Stimulated activated CD8-positive, alpha-beta memory T cell treated with anti-CD3 and anti-CD28 coated beads, Interleukin-12 subunit alpha, Interleukin-12 subunit beta, amount 100 ng/mL, for 1 hour (primary cell): Measurements from ENCODE around the gene CCDC150.
"Not testable (repeated sequence)": the region's sequence is repeated elsewhere in the genome, so short reads cannot be mapped to it uniquely, and the experiment has no call there.

Source experiments
- DNase-seq: peaks from one replicate; pipeline ENCODE4 v3.0.0-alpha.2; 2020; ENCODE audit warnings: low read depth

CCDC150 gene

GRCh38 chr2:196718419-196719109, 79.0 kb downstream of the CCDC150 start:
- no peak for DNase-seq

- no peak for DNase-seq
Observed at GRCh38 chr2:196719110-196719872, 79.8 kb downstream of the CCDC150 start.

GRCh38 chr2:196723571-196723970, 84.1 kb downstream of the CCDC150 start:
- DNase-seq: no peak

GRCh38 chr2:196725218-196725617, 85.7 kb downstream of the CCDC150 start:
- no peak for DNase-seq

- DNase-seq: no peak
Observed at GRCh38 chr2:196725882-196726281, 86.4 kb downstream of the CCDC150 start.

- no peak for DNase-seq
Observed at GRCh38 chr2:196729418-196729817, 89.9 kb downstream of the CCDC150 start.

- not testable (repeated sequence) for DNase-seq
Observed at GRCh38 chr2:196736646-196737045, 97.1 kb downstream of the CCDC150 start.

- no peak for DNase-seq
Observed at GRCh38 chr2:196737046-196737445, 97.5 kb downstream of the CCDC150 start.

GRCh38 chr2:196739031-196739430, 99.5 kb downstream of the CCDC150 start:
- no peak for DNase-seq

GRCh38 chr2:196742216-196742615, 102.7 kb downstream of the CCDC150 start:
- no peak for DNase-seq

- no peak for DNase-seq
Observed at GRCh38 chr2:196742685-196743084, 103.2 kb downstream of the CCDC150 start.

GRCh38 chr2:196743165-196743564, 103.7 kb downstream of the CCDC150 start:
- DNase-seq: no peak

- no peak for DNase-seq
Observed at GRCh38 chr2:196745711-196746110, 106.2 kb downstream of the CCDC150 start.

GRCh38 chr2:196747400-196747799, 107.9 kb downstream of the CCDC150 start:
- no peak for DNase-seq

- DNase-seq: no peak
Observed at GRCh38 chr2:196748123-196748522, 108.6 kb downstream of the CCDC150 start.

- DNase-seq: no peak
Observed at GRCh38 chr2:196750291-196750923, 110.9 kb downstream of the CCDC150 start.

GRCh38 chr2:196750977-196751631, 111.6 kb downstream of the CCDC150 start:
- peak; percentile 38 for DNase-seq

- no peak for DNase-seq
Observed at GRCh38 chr2:196758474-196759377, 119.2 kb downstream of the CCDC150 start.

GRCh38 chr2:196759378-196759706, 119.8 kb downstream of the CCDC150 start:
- no peak for DNase-seq

- DNase-seq: no peak
Observed at GRCh38 chr2:196767101-196767500, 127.6 kb downstream of the CCDC150 start.
